Liver (tissue), 9 donors: ENCODE measurements around the gene ANXA9. TPM values are rescaled to one million over a fixed set of nuclear protein-coding genes. Genes with fewer than 3 reads are reported as not detected.

Experiments used
- DNase-seq: peaks from one replicate; pipeline ENCODE4 v3.0.0-alpha.2; 2017; ENCODE audit warnings: low spot score
- H3K27ac ChIP-seq, 2 donors: one replicate each; pipeline ENCODE4 v1.7.0; 2013; ENCODE audit warnings: inconsistent platforms in 2 of 2, low read length in 2 of 2, control low read depth in 1 of 2, low read depth in 1 of 2, mild to moderate bottlenecking in 1 of 2
- H3K27me3 ChIP-seq, 4 donors: one replicate each; pipeline versions ENCODE4 v1.6.1 to v1.7.0; 2013; ENCODE audit warnings: low read length in 3 of 4, inconsistent platforms in 1 of 4, mild to moderate bottlenecking in 1 of 4, moderate library complexity in 1 of 4; ENCODE audit not compliant: control insufficient read depth in 4 of 4, insufficient read depth in 4 of 4
- H3K36me3 ChIP-seq, 4 donors: one replicate each; pipeline versions ENCODE4 v1.6.1 to v1.7.0; 2013; ENCODE audit warnings: low read length in 3 of 4, mild to moderate bottlenecking in 3 of 4, low read depth in 1 of 4, moderate library complexity in 1 of 4; ENCODE audit not compliant: control insufficient read depth in 4 of 4, insufficient read depth in 3 of 4
- H3K4me1 ChIP-seq, 4 donors: one replicate each; pipeline versions ENCODE4 v1.6.1 to v1.7.0; 2013; ENCODE audit warnings: low read length in 3 of 4, mild to moderate bottlenecking in 3 of 4, moderate library complexity in 1 of 4; ENCODE audit not compliant: control insufficient read depth in 4 of 4, insufficient read depth in 4 of 4
- H3K4me3 ChIP-seq, 3 donors: one replicate each; pipeline versions ENCODE4 v1.6.1 to v1.7.0; 2013; ENCODE audit warnings: low read length in 3 of 3, control low read depth in 1 of 3, low read depth in 1 of 3, mild to moderate bottlenecking in 1 of 3
- H3K9ac ChIP-seq, 2 donors: one replicate each; pipeline ENCODE4 v1.7.0; 2013; ENCODE audit warnings: low read length in 2 of 2, mild to moderate bottlenecking in 2 of 2, moderate library complexity in 2 of 2, control low read depth in 1 of 2, low read depth in 1 of 2
- H3K9me3 ChIP-seq, 4 donors: one replicate each; pipeline versions ENCODE4 v1.6.1 to v1.7.0; 2013; ENCODE audit warnings: low read length in 3 of 4; ENCODE audit not compliant: control insufficient read depth in 4 of 4
- ATF3 ChIP-seq: IDR thresholded peaks from 2 replicates; pipeline ENCODE4 v1.6.1; 2016; ENCODE audit warnings: antibody characterized with exemption
- CTCF ChIP-seq: fragments of 150-350 bp; IDR thresholded peaks from 2 replicates; pipeline ENCODE4 v1.5.1; 2017; ENCODE audit warnings: improper control_type of control experiment, low read depth, low read length; ENCODE audit not compliant: missing input control
- EGR1 ChIP-seq, 2 donors: IDR thresholded peaks; 2 replicates each; pipeline ENCODE4 v1.6.1; 2016 to 2018; ENCODE audit warnings: antibody characterized with exemption in 2 of 2, low read depth in 2 of 2
- FOXA1 ChIP-seq: IDR thresholded peaks from 2 replicates; pipeline ENCODE4 v1.6.1; 2016; ENCODE audit warnings: antibody characterized with exemption
- FOXA2 ChIP-seq: IDR thresholded peaks from 2 replicates; pipeline ENCODE4 v1.6.1; 2016; ENCODE audit warnings: antibody characterized with exemption
- GABPA ChIP-seq, 2 donors: IDR thresholded peaks in 1 of 2; conservative IDR thresholded peaks in 1 of 2; 2 replicates each; pipeline ENCODE4 v1.6.1; 2016; ENCODE audit warnings: antibody characterized with exemption in 2 of 2, mild to moderate bottlenecking in 1 of 2, moderate library complexity in 1 of 2
- HNF4A ChIP-seq, 2 donors: conservative IDR thresholded peaks; 2 replicates each; pipeline ENCODE4 v1.6.1; 2016; ENCODE audit warnings: antibody characterized with exemption in 2 of 2, mild to moderate bottlenecking in 2 of 2
- HNF4G ChIP-seq: IDR thresholded peaks from 2 replicates; pipeline ENCODE4 v1.6.1; 2016; ENCODE audit warnings: antibody characterized with exemption
- JUND ChIP-seq, 2 donors: IDR thresholded peaks; 2 replicates each; pipeline ENCODE4 v1.6.1; 2016; ENCODE audit warnings: antibody characterized with exemption in 2 of 2
- MAX ChIP-seq: IDR thresholded peaks from 2 replicates; pipeline ENCODE4 v1.6.1; 2016; ENCODE audit warnings: antibody characterized with exemption
- NR2F2 ChIP-seq: IDR thresholded peaks from 2 replicates; pipeline ENCODE4 v1.6.1; 2016; ENCODE audit warnings: antibody characterized with exemption
- RAD21 ChIP-seq, 2 donors: IDR thresholded peaks; 2 replicates each; pipeline ENCODE4 v1.6.1; 2016; ENCODE audit warnings: antibody characterized with exemption in 2 of 2, mild to moderate bottlenecking in 2 of 2
- REST ChIP-seq: IDR thresholded peaks from 2 replicates; pipeline ENCODE4 v1.6.1; 2016; ENCODE audit warnings: antibody characterized with exemption, mild to moderate bottlenecking
- RXRA ChIP-seq, 2 donors: IDR thresholded peaks; 2 replicates each; pipeline ENCODE4 v1.6.1; 2017 to 2018; ENCODE audit warnings: antibody characterized with exemption in 2 of 2, mild to moderate bottlenecking in 1 of 2
- SP1 ChIP-seq: IDR thresholded peaks from 2 replicates; pipeline ENCODE4 v1.6.1; 2018; ENCODE audit warnings: antibody characterized with exemption, mild to moderate bottlenecking
- TAF1 ChIP-seq: conservative IDR thresholded peaks from 2 replicates; pipeline ENCODE4 v1.6.1; 2016; ENCODE audit warnings: antibody characterized with exemption, mild to moderate bottlenecking
- YY1 ChIP-seq: IDR thresholded peaks from 2 replicates; pipeline ENCODE4 v1.6.1; 2016; ENCODE audit warnings: antibody characterized with exemption, mild to moderate bottlenecking
- ZBTB33 ChIP-seq: IDR thresholded peaks from 2 replicates; pipeline ENCODE4 v1.6.1; 2016; ENCODE audit warnings: antibody characterized with exemption
- WGBS: extraction: QIAGEN DNeasy Blood & Tissue Kit; methylation state at CpG from one replicate; pipeline ENCODE4 v1.1.7; 2013; 5-methylcytosine and 5-hydroxymethylcytosine counted together
- polyA plus RNA-seq, 2 donors: library from polyadenylated mRNA; stranded (reverse) in 1 of 2; unstranded in 1 of 2; fragments of 200-250 nt in 1 of 2; fragments of >200 nt in 1 of 2; fragmentation: Nextera tagmentation in 1 of 2; extraction: Ambion mirVana in 1 of 2; gene quantifications; one replicate each; pipeline versions ENCODE4 v1.2.1 to v1.2.3, GENCODE V29; 2013 to 2015
- total RNA-seq, 2 donors: library from RNA; depleted of rRNA; stranded (reverse); fragments of >200 nt; gene quantifications; one replicate each; pipeline ENCODE4 v1.2.3, GENCODE V29; 2014
- donor health status: healthy.
- donor health status: healthy.
- donor health status: healthy.
- donor health status: healthy.
- donor health status: healthy.

ANXA9 gene
- total and polyA plus RNA-seq, 4 donors = 7.5 to 24.0 (median 17.0) TPM

GRCh38 chr1:150944856-150945255 is 37.2 kb upstream of the ANXA9 start:
- Histone ChIP-seq H3K4me1 (no peaks in the 10 kb centered on the region), H3K9me3 (no peaks in the 10 kb centered on the region), H3K9ac (no peak overlapping the region), H3K27ac (no peak overlapping the region), H3K36me3 (peaks cover 12 to 81% (median 56%) of the 10 kb centered on the region in 4 donors), H3K4me3 (no peak overlapping the region), H3K27me3 (no peaks in the 10 kb centered on the region)
- 90% methylated on average over 5 of the region's 5 CpGs for WGBS
- TF ChIP-seq REST (no peak), RXRA (IDR thresholded peaks at IDR 0.05) (no peak), YY1 (no peak), CTCF (no peak), HNF4A (conservative IDR thresholded peaks at IDR 0.05) (no peak), GABPA (IDR thresholded peaks at IDR 0.05 in 1 of 2, conservative IDR thresholded peaks at IDR 0.05 in 1 of 2) (no peak), SP1 (no peak), MAX (no peak), ATF3 (no peak), TAF1 (no peak), FOXA2 (no peak), RAD21 (IDR thresholded peaks at IDR 0.05) (no peak), EGR1 (IDR thresholded peaks at IDR 0.05; ENCODE audit: low read depth in 2 of 2) (no peak), JUND (IDR thresholded peaks at IDR 0.05) (no peak), HNF4G (no peak), FOXA1 (no peak), ZBTB33 (no peak), NR2F2 (no peak)
- DNase-seq = no peak
